H7 (cell line): ENCODE measurements around the gene DNAJC17. TPM values are rescaled to one million over a fixed set of nuclear protein-coding genes. Genes with fewer than 3 reads are reported as not detected.

Source experiments
- DNase-seq: peaks from one replicate; pipeline ENCODE4 v3.0.0; 2012
- H3K27me3 ChIP-seq: 2 replicates; pipeline ENCODE4 v1.6.0; 2011; ENCODE audit warnings: mild to moderate bottlenecking, low read length; ENCODE audit not compliant: control insufficient read depth, insufficient read depth
- H3K36me3 ChIP-seq: replicated peaks from 2 replicates; pipeline ENCODE4 v1.5.1; 2011; ENCODE audit warnings: low read length; ENCODE audit not compliant: control insufficient read depth, insufficient read depth
- H3K4me3 ChIP-seq: 2 replicates; pipeline ENCODE4 v1.5.1; 2011; ENCODE audit warnings: low read depth, mild to moderate bottlenecking, control low read depth, low read length, moderate library complexity; ENCODE audit not compliant: insufficient read depth
- total RNA-seq: library from RNA; depleted of rRNA; stranded (reverse); fragments of >200 nt; shearing (Covaris generic); gene quantifications from 2 replicates; pipeline ENCODE4 v1.2.3, GENCODE V29; 2014; rRNA removed

DNAJC17 gene
- total RNA-seq, 1 experiment from 2014 or later = 34.6 TPM

DNA sequence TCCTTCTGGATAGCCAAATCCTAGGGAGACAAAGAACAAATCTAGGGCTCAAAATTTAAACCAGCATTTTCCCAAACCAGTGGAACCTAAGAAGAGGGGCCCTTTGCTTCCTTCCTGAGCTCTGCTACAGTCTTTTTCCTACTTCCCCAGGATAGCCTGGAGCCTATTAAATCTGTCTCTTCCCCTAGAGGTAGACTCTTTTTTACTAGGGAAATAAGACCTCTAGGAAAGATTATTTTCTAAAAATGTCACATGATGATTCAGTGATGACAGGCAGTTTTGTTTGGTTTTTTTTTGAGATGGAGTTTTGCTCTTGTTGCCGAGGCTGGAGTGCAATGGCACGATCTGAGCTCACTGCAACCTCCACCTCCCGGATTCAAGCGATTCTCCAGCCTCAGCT is 70.7 kb downstream of the DNAJC17 start:
- Histone ChIP-seq H3K4me3 (no peak overlapping the region), H3K36me3 (peaks cover 12% of the 10 kb centered on the region), H3K27me3 (no peaks in the 10 kb centered on the region)
- DNase-seq = no peak

DNA sequence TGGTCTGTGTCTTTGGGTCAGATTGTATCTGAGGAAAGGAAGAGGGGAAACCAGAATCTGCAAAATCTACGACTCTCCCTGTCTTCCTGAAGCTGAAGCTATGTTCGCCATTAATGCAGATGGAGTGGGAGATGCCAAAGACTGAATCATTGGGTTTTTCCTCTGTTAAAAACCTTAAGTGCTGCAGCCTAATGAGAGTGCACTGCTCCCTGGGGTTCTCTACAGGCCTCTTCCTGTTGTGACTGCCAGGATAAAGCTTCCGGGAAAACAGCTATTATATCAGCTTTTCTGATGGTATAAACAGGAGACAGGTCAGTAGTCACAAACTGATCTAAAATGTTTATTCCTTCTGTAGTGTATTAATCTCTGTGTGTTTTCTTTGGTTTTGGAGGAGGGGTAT is 76.2 kb downstream of the DNAJC17 start:
- DNase-seq = no peak
- Histone ChIP-seq H3K27me3 (no peaks in the 10 kb centered on the region), H3K4me3 (no peak overlapping the region), H3K36me3 (peaks cover 12% of the 10 kb centered on the region)

DNA sequence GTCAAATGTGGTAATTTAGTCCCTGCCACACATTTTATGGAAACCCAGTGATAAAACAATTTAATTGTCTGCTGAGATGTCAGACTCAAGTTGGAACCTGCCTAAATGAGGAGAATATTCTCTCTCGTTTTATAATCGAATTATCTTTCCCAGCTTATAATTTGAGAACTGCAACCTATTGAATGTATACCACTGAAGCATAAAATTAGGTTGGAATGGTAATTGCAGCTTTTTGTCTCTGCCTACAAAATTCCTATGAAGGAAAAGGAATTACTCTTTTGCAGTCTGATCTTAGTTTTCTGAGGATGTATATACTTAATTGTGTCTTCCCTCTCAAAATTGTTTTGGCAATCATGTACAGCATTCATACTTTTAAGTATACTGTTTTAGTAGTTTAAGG is 83.4 kb downstream of the DNAJC17 start:
- no peak for DNase-seq
- Histone ChIP-seq H3K4me3 (no peak overlapping the region), H3K27me3 (no peaks in the 10 kb centered on the region), H3K36me3 (no peaks in the 10 kb centered on the region; the same call in none of the 2 replicates)

GRCh38 chr15:40722934-40723333 is 84.3 kb downstream of the DNAJC17 start:
- Histone ChIP-seq H3K36me3 (peaks cover 3% of the 10 kb centered on the region), H3K27me3 (no peaks in the 10 kb centered on the region), H3K4me3 (no peak overlapping the region)
- DNase-seq = no peak

GRCh38 chr15:40722354-40722753 is 84.9 kb downstream of the DNAJC17 start:
- Histone ChIP-seq H3K36me3 (peaks cover 3% of the 10 kb centered on the region), H3K4me3 (no peak overlapping the region), H3K27me3 (no peaks in the 10 kb centered on the region)
- no peak for DNase-seq

- Histone ChIP-seq H3K4me3 (no peak overlapping the region), H3K36me3 (peaks cover 3% of the 10 kb centered on the region), H3K27me3 (no peaks in the 10 kb centered on the region)
- DNase-seq = no peak
Measured at GRCh38 chr15:40721701-40722100, 85.6 kb downstream of the DNAJC17 start.

DNA sequence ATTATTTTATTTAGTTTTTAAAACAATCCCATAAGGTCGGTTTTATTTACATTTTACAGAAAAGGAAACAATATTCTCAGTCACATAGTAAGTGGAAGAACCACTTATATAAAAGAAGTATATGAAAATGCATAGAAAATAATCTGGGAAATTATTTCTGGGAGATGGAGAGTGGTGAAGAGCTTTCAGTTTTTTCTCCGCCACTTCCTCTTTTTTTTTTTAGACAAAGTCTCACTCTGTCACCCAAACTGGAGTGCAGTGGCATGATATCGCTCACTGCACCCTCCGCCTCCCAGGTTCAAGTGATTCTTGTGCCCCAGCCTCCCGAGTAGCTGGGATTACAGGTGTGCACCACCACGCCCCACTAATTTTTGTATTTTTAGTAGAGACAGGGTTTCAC is 91.1 kb downstream of the DNAJC17 start:
- Histone ChIP-seq H3K27me3 (no peaks in the 10 kb centered on the region), H3K36me3 (peaks cover 8% of the 10 kb centered on the region), H3K4me3 (no peak overlapping the region)
- DNase-seq = no peak

Other genes with a start within 250 kb of the DNAJC17 start
- 12.3 and 17.2 TPM in 2 replicates for gene CCDC32, start 242.4 kb downstream of the DNAJC17 start, total RNA-seq
- 30.5 and 38.1 TPM in 2 replicates for gene RPUSD2, start 238.2 kb downstream of the DNAJC17 start, total RNA-seq
- gene KNL1, start 213.2 kb downstream of the DNAJC17 start, total RNA-seq = 28.4 and 33.9 TPM in 2 replicates
- gene RAD51, start 112.3 kb downstream of the DNAJC17 start, total RNA-seq = 14.2 and 16.1 TPM in 2 replicates
- 9.6 and 14.2 TPM in 2 replicates for gene RMDN3, start 52.2 kb downstream of the DNAJC17 start, total RNA-seq
- 58.3 and 60.9 TPM in 2 replicates for gene GCHFR, start 43.4 kb downstream of the DNAJC17 start, total RNA-seq
- 0.31 and 0.48 TPM in 2 replicates for gene C15orf62, start 37.5 kb downstream of the DNAJC17 start, total RNA-seq
- gene ZFYVE19, start 384 bp downstream of the DNAJC17 start, total RNA-seq = 25.5 and 30.0 TPM in 2 replicates
- not detected in 2 replicates for gene PPP1R14D, start 21.2 kb upstream of the DNAJC17 start, total RNA-seq
- gene SPINT1, start 36.6 kb upstream of the DNAJC17 start, total RNA-seq = 81.1 and 109 TPM in 2 replicates
- 2.0 and 2.1 TPM in 2 replicates for gene RHOV, start 66.8 kb upstream of the DNAJC17 start, total RNA-seq
- 33.3 and 39.5 TPM in 2 replicates for gene VPS18, start 87.0 kb upstream of the DNAJC17 start, total RNA-seq
- gene DLL4, start 121.9 kb upstream of the DNAJC17 start, total RNA-seq = 0.26 TPM in 1 of 2 replicates, not detected in the other
- 30.1 and 39.7 TPM in 2 replicates for gene CHAC1, start 146.0 kb upstream of the DNAJC17 start, total RNA-seq